Thymus (tissue), 11 donors: ENCODE data around the gene TPCN2. TPM values are rescaled to one million over a fixed set of nuclear protein-coding genes. Genes with fewer than 3 reads are reported as not detected.
"Not testable (repeated sequence)": the region's sequence is repeated elsewhere in the genome, so short reads cannot be mapped to it uniquely, and the experiment has no call there.

Source experiments
- DNase-seq, 9 donors: peaks; one replicate each; pipeline ENCODE4 v3.0.0-alpha.2; 2013; ENCODE audit warnings: low spot score in 9 of 9, low read depth in 6 of 9, missing footprints in 1 of 9
- H3K27ac ChIP-seq, 2 donors: one replicate each; pipeline ENCODE4 v1.5.1; 2013; ENCODE audit warnings: control low read depth in 1 of 2, low read depth in 1 of 2, low read length in 1 of 2, mild to moderate bottlenecking in 1 of 2, moderate library complexity in 1 of 2
- H3K27me3 ChIP-seq, 2 donors: one replicate each; pipeline ENCODE4 v1.5.1; 2013; ENCODE audit warnings: low read length in 1 of 2; ENCODE audit not compliant: control insufficient read depth in 2 of 2, insufficient read depth in 1 of 2
- H3K36me3 ChIP-seq, 2 donors: one replicate each; pipeline ENCODE4 v1.5.1; 2013; ENCODE audit warnings: low read length in 1 of 2, mild to moderate bottlenecking in 1 of 2, moderate library complexity in 1 of 2; ENCODE audit not compliant: control insufficient read depth in 2 of 2, insufficient read depth in 2 of 2
- H3K4me1 ChIP-seq, 2 donors: one replicate each; pipeline ENCODE4 v1.5.1; 2013; ENCODE audit warnings: low read length in 2 of 2; ENCODE audit not compliant: control insufficient read depth in 2 of 2, insufficient read depth in 2 of 2
- H3K4me3 ChIP-seq, 2 donors: one replicate each; pipeline ENCODE4 v1.5.1; 2013; ENCODE audit warnings: low read length in 2 of 2, control low read depth in 1 of 2, mild to moderate bottlenecking in 1 of 2
- H3K9me3 ChIP-seq, 2 donors: one replicate each; pipeline ENCODE4 v1.5.1; 2013; ENCODE audit warnings: low read length in 1 of 2, mild to moderate bottlenecking in 1 of 2; ENCODE audit not compliant: control insufficient read depth in 2 of 2, insufficient read depth in 1 of 2
- WGBS: extraction: QIAGEN DNeasy Blood & Tissue Kit; methylation state at CpG from one replicate; pipeline ENCODE4 v1.1.7; 2013; 5-methylcytosine and 5-hydroxymethylcytosine counted together
- polyA plus RNA-seq: library from polyadenylated mRNA; stranded (reverse); fragments of 200-250 nt; gene quantifications from one replicate; pipeline ENCODE4 v1.2.3, GENCODE V29; 2013
- total RNA-seq: library from RNA; stranded (reverse); fragments of 120-200 nt; gene quantifications from one replicate; pipeline ENCODE4 v1.2.4, GENCODE V29; 2013
- donor health status: healthy.

Gene TPCN2
- total and polyA plus RNA-seq, 2 donors, result 5.3 to 9.8 TPM

DNA sequence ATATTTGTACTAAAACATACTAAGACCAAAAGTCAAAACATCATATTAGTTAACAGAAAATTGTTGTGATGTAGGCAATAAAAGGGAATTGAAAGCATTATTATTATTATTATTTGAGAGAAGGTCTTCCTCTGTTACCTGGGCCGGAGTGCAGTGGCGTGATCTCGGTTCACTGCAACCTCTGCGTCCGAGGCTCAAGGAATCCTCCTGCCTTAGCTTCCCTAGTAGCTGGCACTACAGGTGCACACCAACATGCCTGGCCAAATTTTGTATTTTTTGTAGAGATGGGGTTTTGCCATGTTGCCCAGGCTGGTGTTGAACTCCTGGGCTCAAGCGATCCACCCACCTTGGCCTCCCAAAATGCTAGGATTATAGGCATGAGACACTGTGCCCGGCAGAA lies 91.4 kb downstream of the TPCN2 start:
- H3K4me3 ChIP-seq, H3K36me3 ChIP-seq, H3K4me1 ChIP-seq, H3K9me3 ChIP-seq, H3K27me3 ChIP-seq, H3K27ac ChIP-seq, DNase-seq: not testable (repeated sequence)
- 98% methylated on average over 7 of the region's 7 CpGs for WGBS

DNA sequence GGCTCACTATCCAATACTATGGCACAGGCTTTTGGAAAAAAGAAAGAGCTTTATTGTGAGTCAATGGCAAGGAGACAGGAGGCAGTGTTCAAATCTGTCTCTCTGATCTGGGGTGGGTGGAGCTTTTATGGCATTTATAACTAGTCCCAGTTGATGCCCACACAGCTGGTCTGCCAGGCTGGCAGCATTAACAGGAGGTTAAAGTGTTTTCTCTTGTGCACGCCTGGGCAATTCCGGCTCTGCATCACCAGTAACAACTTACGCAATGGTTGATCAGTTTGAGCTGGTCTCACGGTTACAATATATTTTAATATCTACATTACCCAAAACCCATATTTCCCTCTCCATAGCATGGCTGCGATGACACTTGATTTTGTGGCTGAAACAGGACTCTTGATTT lies 91.9 kb downstream of the TPCN2 start:
- WGBS, result 96% methylated on average over 5 of the region's 5 CpGs
- Histone ChIP-seq H3K27me3 (no peaks in the 10 kb centered on the region), H3K36me3 (no peaks in the 10 kb centered on the region), H3K9me3 (no peaks in the 10 kb centered on the region), H3K4me3 (no peak overlapping the region), H3K4me1 (no peaks in the 10 kb centered on the region), H3K27ac (no peak overlapping the region)
- no peak for DNase-seq

DNA sequence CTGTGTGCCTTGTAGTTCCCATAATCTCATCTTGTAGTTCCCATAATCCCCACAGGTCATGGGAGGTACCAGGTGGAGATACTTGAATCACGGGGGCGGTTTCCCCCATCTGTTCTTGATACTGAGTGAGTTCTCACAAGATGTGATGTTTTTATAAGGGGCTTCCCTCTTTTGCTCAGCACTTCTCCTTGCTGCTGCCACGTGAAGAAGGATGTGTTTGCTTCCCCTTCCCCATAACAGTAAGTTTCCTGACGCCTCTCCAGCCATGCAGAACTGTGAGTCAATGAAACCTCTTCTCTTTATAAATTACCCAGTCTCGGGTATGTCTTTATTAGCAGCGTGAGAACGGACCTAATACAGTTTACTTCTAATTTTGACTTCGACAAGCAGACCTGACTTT lies 93.0 kb downstream of the TPCN2 start:
- no peak for DNase-seq
- Histone ChIP-seq H3K27me3 (no peaks in the 10 kb centered on the region), H3K36me3 (no peaks in the 10 kb centered on the region), H3K9me3 (no peaks in the 10 kb centered on the region), H3K4me1 (no peaks in the 10 kb centered on the region), H3K27ac (no peak overlapping the region), H3K4me3 (no peak overlapping the region)
- 18% methylated on average over 8 of the region's 8 CpGs for WGBS

DNA sequence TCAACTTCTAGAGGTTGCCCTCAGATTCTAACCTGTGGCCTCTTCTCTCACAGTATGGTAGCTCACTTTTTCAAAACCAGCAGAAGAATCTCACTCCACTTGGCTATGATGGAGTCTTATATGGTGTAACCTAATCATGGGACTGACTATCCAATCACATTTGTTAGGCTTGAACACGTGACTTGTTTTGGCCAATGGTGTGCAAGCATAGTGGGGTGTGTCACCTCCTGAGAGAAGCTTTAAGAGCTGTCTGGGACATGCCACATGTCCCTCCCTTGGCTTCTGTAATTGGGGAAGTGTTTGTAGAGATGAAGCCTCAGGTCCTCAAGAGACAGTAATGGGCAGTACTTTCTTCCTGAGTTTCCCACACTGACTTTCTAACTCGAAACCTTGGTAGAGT lies 94.2 kb downstream of the TPCN2 start:
- no peaks in the 10 kb centered on the region for H3K27me3 ChIP-seq
- H3K27ac ChIP-seq, result no peak overlapping the region
- WGBS, result 96% methylated on average over 2 of the region's 2 CpGs
- DNase-seq, result no peak
- no peaks in the 10 kb centered on the region for H3K36me3 ChIP-seq
- no peak overlapping the region for H3K4me3 ChIP-seq
- no peaks in the 10 kb centered on the region for H3K4me1 ChIP-seq
- peaks cover 0 to 5% of the 10 kb centered on the region in 2 donors for H3K9me3 ChIP-seq

DNA sequence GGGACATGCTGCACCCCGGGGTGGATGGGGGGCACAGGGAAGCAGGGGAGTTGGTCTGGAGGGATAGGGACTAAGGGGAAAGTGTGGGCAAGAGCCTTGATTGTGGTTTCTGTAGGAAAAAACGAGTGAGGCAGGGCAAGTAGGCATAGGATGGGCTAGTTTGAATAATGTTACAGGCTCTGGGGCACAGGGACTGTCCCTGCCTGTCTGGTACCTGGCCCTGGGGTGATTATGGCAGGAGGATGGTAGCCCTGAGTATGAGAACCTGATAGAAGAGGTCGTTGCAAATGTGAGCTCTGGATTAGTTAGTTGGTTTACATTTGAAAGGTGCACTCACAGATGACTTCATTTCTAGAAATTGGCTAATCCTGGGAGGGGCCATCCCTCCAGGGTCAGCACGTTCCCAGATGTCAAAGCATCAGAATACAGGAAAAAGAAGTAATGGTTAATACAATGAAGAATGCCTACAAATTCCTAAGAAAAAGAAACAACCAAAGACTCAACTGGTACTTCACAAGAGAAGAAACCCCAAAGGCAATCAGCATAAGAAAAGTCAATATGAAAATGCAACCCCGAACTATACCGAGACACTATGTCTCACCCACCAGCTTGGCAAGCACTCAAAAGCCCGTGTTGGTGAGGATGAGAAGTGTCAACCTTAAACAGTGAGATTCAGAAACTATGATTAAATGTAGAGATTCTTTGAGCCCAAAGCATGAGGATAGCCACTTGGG lies 95.8 kb downstream of the TPCN2 start:
- Histone ChIP-seq H3K4me1 (no peaks in the 10 kb centered on the region), H3K9me3 (peaks cover 0 to 12% of the 10 kb centered on the region in 2 donors), H3K27ac (no peak overlapping the region), H3K4me3 (no peak overlapping the region), H3K36me3 (no peaks in the 10 kb centered on the region), H3K27me3 (no peaks in the 10 kb centered on the region)
- 85% methylated on average over 7 of the region's 7 CpGs for WGBS
- DNase-seq, result no peak

DNA sequence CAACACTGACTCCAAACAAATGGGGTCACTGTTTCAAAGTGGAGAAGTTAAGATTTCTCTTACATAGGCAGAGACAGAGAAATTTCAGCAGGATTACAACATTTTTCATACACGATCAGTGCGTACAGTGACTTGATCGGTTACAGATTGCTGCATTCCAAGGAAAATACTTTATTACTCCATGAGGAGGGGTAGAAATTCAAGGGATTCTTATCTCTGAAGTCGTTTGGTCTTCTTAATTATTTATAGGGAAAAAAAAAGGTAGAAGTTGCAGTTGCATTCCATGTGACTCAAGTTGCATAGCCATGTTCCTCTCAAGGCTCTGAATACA lies 96.3 kb downstream of the TPCN2 start:
- DNase-seq, result no peak
- no peaks in the 10 kb centered on the region for H3K4me1 ChIP-seq
- no peaks in the 10 kb centered on the region for H3K36me3 ChIP-seq
- no peaks in the 10 kb centered on the region for H3K27me3 ChIP-seq
- 86% methylated on average over 4 of the region's 4 CpGs for WGBS
- H3K9me3 ChIP-seq, result peaks cover 0 to 12% of the 10 kb centered on the region in 2 donors
- H3K27ac ChIP-seq, result no peak overlapping the region
- H3K4me3 ChIP-seq, result no peak overlapping the region

DNA sequence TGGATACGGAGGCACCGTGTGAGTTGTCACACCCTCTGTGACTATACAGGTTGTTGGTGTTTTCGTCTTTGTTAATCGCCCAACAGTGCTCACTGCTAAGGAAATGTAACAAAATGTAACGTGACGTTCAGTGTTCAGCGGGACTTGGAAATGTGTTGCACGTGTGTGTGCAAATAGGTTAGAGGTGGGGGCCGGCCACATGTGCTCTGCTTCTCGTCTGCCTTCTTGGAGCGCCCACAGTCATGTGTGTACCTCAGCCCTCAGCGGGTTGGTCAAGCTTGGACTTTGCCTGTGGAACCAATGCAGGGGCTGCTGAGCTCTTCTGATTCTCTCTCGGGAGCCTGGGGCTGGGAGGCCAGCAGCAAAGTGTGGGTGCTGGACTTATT lies 99.6 kb downstream of the TPCN2 start:
- H3K4me1 ChIP-seq, result no peaks in the 10 kb centered on the region
- H3K36me3 ChIP-seq, result no peaks in the 10 kb centered on the region
- peaks cover 0 to 13% of the 10 kb centered on the region in 2 donors for H3K27me3 ChIP-seq
- H3K27ac ChIP-seq, result no peak overlapping the region
- no peak for DNase-seq
- WGBS, result 98% methylated on average over 13 of the region's 13 CpGs
- H3K4me3 ChIP-seq, result no peak overlapping the region
- H3K9me3 ChIP-seq, result peaks cover 0 to 12% of the 10 kb centered on the region in 2 donors

DNA sequence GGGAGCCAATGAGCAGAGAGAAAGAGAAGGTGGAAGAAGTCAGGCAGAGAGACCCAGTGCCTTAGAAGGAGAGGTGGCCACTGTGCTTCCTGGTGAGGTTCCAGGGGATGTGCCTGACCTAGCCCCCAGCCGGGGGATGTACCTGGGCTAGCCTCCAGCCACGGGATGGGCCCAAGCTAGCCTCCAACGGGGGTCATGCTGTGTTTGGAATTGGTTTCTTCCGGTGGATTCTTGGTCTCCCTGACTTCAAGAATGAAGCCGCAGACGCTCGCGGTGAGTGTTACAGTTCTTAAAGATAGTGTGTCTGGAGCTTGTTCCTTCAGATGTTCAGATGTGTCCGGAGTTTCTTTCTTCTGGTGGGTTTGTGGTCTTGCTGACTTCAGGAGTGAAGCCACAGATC lies 100.1 kb downstream of the TPCN2 start:
- Histone ChIP-seq H3K4me3 (no peak overlapping the region), H3K27me3 (peaks cover 0 to 16% of the 10 kb centered on the region in 2 donors), H3K36me3 (no peaks in the 10 kb centered on the region), H3K9me3 (peaks cover 0 to 12% of the 10 kb centered on the region in 2 donors), H3K27ac (no peak overlapping the region), H3K4me1 (no peaks in the 10 kb centered on the region)
- no peak for DNase-seq
- 90% methylated on average over 9 of the region's 9 CpGs for WGBS

DNA sequence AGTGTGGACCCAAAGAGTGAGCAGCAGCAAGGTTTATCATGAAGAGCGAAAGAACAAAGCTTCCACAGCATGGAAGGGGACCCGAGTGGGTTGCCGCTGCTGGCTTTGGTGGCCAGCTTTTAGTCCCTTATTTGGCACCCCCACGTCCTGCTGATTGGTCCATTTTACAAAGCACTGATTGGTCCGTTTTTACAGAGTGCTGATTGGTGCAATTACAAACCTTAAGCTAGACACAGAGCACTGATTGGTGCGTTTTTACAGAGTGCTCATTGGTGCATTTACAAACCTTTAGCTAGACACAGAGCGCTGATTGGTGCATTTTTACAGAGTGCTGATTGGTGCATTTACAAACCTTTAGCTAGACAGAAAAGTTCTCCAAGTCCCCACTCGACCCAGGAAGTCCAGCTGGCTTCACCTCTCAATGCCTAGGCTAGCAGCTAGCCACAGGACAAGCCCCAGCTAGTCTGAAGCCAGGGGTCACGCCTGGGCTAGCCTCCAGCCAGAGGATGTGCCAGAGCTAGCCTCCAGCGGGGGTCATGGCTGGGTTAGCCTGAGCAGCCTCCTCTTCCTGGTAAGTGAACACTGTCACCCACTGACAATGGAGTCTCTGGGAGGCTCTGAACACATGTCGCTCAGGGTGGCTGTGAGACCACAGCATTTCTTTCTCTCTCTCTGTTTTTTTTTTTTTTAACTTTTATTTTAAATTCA lies 100.8 kb downstream of the TPCN2 start:
- not testable (repeated sequence) for DNase-seq, H3K36me3 ChIP-seq, H3K4me3 ChIP-seq, H3K27ac ChIP-seq, H3K4me1 ChIP-seq
- peaks cover 0 to 12% of the 10 kb centered on the region in 2 donors for H3K9me3 ChIP-seq
- peaks cover 0 to 16% of the 10 kb centered on the region in 2 donors for H3K27me3 ChIP-seq
- 94% methylated on average over 11 of the region's 11 CpGs for WGBS
